ENCODE measurements around the gene RAD18.

DNA sequence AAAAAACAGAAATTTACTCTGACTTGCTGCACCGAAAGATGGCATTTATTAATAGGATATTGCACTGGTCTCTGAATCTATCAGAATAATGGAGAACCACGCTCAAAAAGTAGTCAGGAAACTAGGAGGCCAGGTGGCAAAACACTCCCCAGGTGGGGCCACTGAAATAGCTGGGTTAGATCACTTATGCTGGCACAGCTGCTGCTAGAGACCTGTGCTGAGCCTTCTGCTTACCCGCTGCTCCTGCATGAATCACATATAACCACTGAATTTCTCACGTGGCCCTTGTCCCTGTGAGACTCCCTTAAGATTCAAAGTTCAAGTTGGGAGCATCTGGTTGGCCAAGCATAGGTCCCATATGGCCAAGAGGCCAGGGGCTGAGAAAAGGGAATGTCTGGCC, 127.9 kb downstream of the RAD18 start:
- TF ChIP-seq, protein P1, sequence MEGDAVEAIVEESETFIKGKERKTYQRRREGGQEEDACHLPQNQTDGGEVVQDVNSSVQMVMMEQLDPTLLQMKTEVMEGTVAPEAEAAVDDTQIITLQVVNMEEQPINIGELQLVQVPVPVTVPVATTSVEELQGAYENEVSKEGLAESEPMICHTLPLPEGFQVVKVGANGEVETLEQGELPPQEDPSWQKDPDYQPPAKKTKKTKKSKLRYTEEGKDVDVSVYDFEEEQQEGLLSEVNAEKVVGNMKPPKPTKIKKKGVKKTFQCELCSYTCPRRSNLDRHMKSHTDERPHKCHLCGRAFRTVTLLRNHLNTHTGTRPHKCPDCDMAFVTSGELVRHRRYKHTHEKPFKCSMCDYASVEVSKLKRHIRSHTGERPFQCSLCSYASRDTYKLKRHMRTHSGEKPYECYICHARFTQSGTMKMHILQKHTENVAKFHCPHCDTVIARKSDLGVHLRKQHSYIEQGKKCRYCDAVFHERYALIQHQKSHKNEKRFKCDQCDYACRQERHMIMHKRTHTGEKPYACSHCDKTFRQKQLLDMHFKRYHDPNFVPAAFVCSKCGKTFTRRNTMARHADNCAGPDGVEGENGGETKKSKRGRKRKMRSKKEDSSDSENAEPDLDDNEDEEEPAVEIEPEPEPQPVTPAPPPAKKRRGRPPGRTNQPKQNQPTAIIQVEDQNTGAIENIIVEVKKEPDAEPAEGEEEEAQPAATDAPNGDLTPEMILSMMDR (conservative IDR thresholded peaks at IDR 0.05; ENCODE audit: low read depth, low read length), result no peak
- TF ChIP-seq EZH2 (IDR thresholded peaks at IDR 0.05; ENCODE audit: borderline replicate concordance, low read depth, low read length, poor library complexity, severe bottlenecking), result no peak
